SJSA1 (cell line): ENCODE data around the gene ZNF541. TPM values are rescaled to one million over a fixed set of nuclear protein-coding genes. Genes with fewer than 3 reads are reported as not detected.

Experiments used
- DNase-seq, 2 experiments: peaks; one replicate each; pipeline ENCODE4 v3.0.0-alpha.2; 2015 to 2020; ENCODE audit warnings: low spot score in 2 of 2, low read depth in 1 of 2
- H3K27ac ChIP-seq: fragments of 250-450 bp; sonication (Bioruptor Pico); 2 replicates; pipeline ENCODE4 v1.5.1; 2020; ENCODE audit warnings: mild to moderate bottlenecking, moderate library complexity
- H3K27me3 ChIP-seq: fragments of 250-450 bp; sonication (Bioruptor Pico); replicated peaks from 2 replicates; pipeline ENCODE4 v1.5.1; 2020; ENCODE audit warnings: mild to moderate bottlenecking, moderate library complexity
- H3K36me3 ChIP-seq: fragments of 250-450 bp; sonication (Bioruptor Pico); 2 replicates; pipeline ENCODE4 v1.5.1; 2020; ENCODE audit warnings: mild to moderate bottlenecking
- H3K4me1 ChIP-seq: fragments of 250-450 bp; sonication (Bioruptor Pico); replicated peaks from 2 replicates; pipeline ENCODE4 v1.6.1; 2021; ENCODE audit warnings: mild to moderate bottlenecking
- H3K4me3 ChIP-seq: fragments of 250-450 bp; sonication (Bioruptor Pico); 2 replicates; pipeline ENCODE4 v1.5.1; 2020; ENCODE audit warnings: mild to moderate bottlenecking
- H3K9me3 ChIP-seq: fragments of 250-450 bp; sonication (Bioruptor Pico); replicated peaks from 2 replicates; pipeline ENCODE4 v1.5.1; 2020; ENCODE audit warnings: mild to moderate bottlenecking
- total RNA-seq: library from RNA; depleted of rRNA; stranded (reverse); fragments of >200 nt; shearing (Covaris generic); gene quantifications from 2 replicates; pipeline ENCODE4 v1.2.3, GENCODE V29; 2014; rRNA removed

Gene ZNF541
- total RNA-seq, 1 experiment from 2014 or later = not detected

DNA sequence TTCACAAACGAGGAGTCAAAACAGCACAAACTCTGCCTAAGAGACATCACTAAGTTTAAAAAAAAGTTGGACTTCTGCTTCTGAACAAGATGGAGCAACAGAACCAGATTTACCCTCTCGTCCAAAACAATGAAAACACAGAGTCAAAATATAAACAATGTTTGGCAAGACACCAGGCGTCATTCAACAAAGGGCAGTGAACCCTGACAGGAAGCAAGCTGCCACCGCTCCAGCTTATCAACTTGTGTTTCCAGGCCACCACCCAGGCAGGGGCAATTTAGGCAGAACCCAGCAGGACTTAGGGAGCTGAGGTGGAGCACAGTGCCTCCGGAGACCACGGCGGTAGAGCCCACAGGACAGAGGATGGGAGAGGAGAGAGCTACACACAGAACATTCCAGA is 49.5 kb downstream of the ZNF541 start:
- Histone ChIP-seq H3K4me1 (peaks cover 23% of the 10 kb centered on the region), H3K4me3 (no peak overlapping the region), H3K9me3 (no peaks in the 10 kb centered on the region; the same call in 1 of the 2 replicates), H3K36me3 (no peaks in the 10 kb centered on the region), H3K27ac (no peak overlapping the region), H3K27me3 (no peaks in the 10 kb centered on the region)
- peak in 1 of 2 experiments; percentile 67 for DNase-seq

Other genes starting within 250 kb of the ZNF541 start
- not detected in 2 replicates for gene C5AR2, start 241.0 kb downstream of the ZNF541 start, total RNA-seq
- 15.0 and 16.4 TPM in 2 replicates for gene DHX34, start 223.8 kb downstream of the ZNF541 start, total RNA-seq
- 25.0 and 50.8 TPM in 2 replicates for gene MEIS3, start 153.6 kb downstream of the ZNF541 start, total RNA-seq
- gene SLC8A2, start 101.3 kb downstream of the ZNF541 start, total RNA-seq = not detected in 2 replicates
- 3.2 and 7.2 TPM in 2 replicates for gene KPTN, start 88.9 kb downstream of the ZNF541 start, total RNA-seq
- 87.5 and 132 TPM in 2 replicates for gene NAPA, start 58.1 kb downstream of the ZNF541 start, total RNA-seq
- 0.66 and 3.5 TPM in 2 replicates for gene BICRA, start 36.0 kb upstream of the ZNF541 start, total RNA-seq
- 25.7 and 35.9 TPM in 2 replicates for gene EHD2, start 140.3 kb upstream of the ZNF541 start, total RNA-seq
- gene NOP53, start 172.4 kb upstream of the ZNF541 start, total RNA-seq = 48.9 and 54.0 TPM in 2 replicates
- gene SELENOW, start 205.6 kb upstream of the ZNF541 start, total RNA-seq = 394 and 455 TPM in 2 replicates
- not detected in 2 replicates for gene TPRX1, start 231.4 kb upstream of the ZNF541 start, total RNA-seq
- not detected in 2 replicates for gene CRX, start 248.8 kb upstream of the ZNF541 start, total RNA-seq